NCI-H82 treated with DMSO at 0.1 percent for 48 hours (cell line): ENCODE data around the gene C1QTNF8.

Experiments
- DNase-seq: peaks from one replicate; lab custom pipeline; 2025; ENCODE audit not compliant: unreplicated experiment; lab: John Stamatoyannopoulos, UW

The C1QTNF8 gene

DNA sequence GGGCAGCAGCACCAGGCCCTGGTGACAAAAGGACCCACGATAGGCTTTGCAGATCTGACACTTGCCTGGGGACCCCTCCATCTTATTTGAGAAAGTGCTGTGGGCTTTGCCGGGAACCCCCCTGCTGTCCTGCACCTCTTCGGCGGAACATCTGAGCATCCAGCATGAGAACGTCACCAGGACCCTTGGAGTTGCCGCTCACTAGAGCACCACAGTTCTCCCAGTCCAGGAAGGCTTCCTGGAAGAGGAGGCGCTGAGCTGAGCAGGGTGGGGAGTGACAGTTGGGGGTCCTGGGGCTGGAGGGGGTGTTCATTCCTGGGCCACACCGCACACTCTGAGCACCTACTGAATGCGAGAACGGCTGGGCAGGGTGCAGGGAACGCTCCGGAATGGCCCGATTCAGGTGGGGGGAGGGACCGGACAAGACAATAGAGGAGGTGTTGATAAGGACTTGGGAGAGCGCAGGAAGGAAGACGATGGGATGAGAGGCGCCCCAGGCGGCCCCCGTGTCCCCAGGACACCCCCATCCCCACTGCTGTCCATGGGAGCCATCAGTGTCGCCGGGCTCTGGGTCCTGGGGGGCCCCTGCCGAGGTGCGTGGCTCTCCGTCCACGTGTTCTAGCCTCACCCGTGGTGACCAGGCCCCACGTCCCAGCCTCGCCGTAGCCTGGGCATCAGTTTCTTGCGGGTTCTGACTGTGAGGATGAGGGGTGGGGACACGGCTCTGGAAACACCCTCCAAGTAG, 32.1 kb upstream of the C1QTNF8 start:
- DNase-seq, result no peak

DNA sequence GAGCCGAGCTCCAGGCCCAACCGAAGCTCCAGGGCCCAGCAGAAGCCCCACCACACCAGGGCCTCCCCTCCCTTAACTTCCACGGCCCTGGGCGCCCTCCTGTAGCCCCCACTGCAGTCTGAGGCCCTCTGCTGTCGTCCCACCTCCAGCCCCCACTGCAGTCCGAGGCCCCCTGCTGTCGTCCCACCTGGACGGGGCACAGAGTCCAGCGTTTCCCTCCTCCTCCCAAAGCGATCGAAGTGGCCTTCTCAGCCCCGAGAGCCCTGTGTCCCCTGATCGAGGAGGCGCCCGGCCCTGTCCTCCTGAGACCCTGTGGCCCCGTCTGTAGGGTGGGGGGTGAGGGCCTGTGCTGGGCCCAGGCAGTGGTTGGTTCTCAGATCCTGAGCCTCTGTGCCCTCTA, 31.1 kb upstream of the C1QTNF8 start:
- no peak for DNase-seq

- DNase-seq, result no peak
Measured at GRCh38 chr16:1126586-1126985, 30.5 kb upstream of the C1QTNF8 start.

DNA sequence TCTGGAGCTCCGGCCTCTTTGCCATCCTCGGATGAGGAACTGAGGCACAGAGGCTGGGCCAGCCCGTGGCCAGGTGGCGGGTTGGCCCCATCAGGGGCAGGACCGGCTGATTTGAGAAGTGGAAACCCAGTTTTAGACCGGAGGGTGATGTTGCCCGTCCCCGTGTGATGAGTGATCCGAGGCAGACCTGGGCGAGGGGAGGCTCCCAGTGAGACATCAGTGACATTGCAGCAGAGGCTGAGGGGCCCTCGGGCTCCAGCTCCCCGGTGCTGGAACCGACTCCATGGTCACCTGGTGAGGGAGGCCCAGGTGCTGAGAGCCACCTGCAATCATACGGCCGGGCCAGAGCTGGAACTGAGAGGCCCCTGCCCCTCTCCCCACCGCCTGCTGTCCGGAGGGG, 30.0 kb upstream of the C1QTNF8 start:
- DNase-seq, result no peak

DNA sequence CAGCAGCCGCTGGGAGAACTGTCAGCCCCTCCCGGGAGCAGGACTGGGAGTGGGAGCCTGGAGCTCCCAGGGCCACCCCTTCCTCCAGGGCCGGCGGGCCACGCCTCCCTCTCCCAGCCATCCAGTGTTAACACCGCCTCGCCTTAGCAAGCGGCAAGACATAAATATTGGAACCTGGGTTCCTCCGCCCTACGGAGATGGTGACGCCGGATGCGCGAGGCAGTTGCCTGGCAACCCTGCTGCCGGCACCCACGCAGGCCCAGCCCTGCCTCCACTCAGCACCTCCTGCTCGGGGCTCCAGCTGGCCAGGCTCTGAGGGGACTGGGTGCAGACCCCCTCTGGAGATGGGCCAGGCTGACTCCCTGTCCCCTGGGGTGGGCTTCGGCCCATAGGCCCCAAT, 29.4 kb upstream of the C1QTNF8 start:
- DNase-seq, result no peak

- DNase-seq, result no peak
Measured at GRCh38 chr16:1124795-1125194, 28.8 kb upstream of the C1QTNF8 start.

- no peak for DNase-seq
Measured at GRCh38 chr16:1124291-1124690, 28.2 kb upstream of the C1QTNF8 start.

GRCh38 chr16:1123525-1124230, 27.6 kb upstream of the C1QTNF8 start:
- no peak for DNase-seq

- DNase-seq, result no peak
Measured at GRCh38 chr16:1122398-1122765, 26.3 kb upstream of the C1QTNF8 start.

GRCh38 chr16:1121601-1122397, 25.8 kb upstream of the C1QTNF8 start:
- DNase-seq, result no peak

GRCh38 chr16:1121009-1121408, 25.0 kb upstream of the C1QTNF8 start:
- no peak for DNase-seq

- no peak for DNase-seq
Measured at GRCh38 chr16:1120577-1120941, 24.5 kb upstream of the C1QTNF8 start.

GRCh38 chr16:1119766-1120576, 23.9 kb upstream of the C1QTNF8 start:
- DNase-seq, result no peak

DNA sequence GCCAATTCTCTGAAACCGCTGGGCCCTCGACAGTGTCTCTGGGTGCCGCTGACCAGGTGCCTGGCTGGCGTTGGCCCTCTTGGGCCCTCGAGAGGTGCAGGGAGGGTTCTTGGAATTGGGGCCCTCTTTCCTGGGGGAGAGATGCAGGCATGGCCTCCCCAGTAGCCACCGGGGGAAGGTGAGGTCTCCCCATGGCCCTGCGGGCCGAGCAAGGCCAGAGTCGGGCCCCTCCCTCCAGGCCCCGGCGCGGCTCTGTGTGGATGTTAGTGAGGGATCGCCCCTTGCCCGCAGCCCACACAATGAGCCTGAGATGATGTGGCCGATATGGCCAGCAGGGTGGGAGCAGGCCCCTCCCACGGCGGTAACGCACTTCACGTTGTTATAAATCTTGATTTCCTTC, 23.1 kb upstream of the C1QTNF8 start:
- DNase-seq, result no peak

DNA sequence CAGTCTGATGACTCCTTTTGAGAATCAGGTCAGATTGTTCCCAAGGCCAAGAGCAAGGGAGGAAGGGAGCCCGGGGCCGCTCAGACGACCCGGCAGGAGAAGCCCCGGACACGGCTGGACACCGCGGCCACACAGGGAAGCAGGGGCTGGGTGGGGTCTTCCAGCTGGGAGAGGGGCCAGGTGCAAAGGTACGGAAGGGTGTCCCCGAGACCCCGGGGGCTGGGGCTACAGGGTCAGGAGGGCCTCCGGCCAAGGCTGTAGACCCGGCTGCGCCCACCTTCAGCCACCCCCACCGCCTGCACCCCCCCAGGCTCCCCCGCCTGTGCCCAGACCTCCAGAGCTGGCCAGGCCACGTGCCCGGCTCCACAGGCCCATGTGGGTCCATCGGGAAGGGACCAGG, 21.9 kb upstream of the C1QTNF8 start:
- no peak for DNase-seq

GRCh38 chr16:1117176-1117900, 21.3 kb upstream of the C1QTNF8 start:
- no peak for DNase-seq

DNA sequence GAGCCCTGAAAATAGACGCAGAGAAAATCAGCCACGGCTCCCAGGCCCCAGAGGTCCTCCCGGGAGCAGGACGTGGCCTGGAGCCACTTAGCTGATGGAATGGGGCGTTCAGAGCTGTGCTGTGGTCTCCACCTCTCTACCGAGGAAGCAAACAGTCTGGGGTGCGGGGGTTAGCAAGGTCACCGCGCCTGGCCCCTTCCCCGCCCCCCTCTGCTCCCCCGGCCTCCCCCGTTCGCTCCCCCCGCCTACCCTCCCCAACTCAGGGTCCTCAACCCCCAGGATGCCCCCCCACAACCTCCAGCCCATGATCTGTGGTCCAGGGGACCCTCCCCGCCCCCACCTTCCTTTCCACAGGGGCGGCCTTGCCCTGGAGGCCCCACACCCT, 20.6 kb upstream of the C1QTNF8 start:
- DNase-seq, result no peak

GRCh38 chr16:1113889-1114526, 18.0 kb upstream of the C1QTNF8 start:
- DNase-seq, result no peak

DNA sequence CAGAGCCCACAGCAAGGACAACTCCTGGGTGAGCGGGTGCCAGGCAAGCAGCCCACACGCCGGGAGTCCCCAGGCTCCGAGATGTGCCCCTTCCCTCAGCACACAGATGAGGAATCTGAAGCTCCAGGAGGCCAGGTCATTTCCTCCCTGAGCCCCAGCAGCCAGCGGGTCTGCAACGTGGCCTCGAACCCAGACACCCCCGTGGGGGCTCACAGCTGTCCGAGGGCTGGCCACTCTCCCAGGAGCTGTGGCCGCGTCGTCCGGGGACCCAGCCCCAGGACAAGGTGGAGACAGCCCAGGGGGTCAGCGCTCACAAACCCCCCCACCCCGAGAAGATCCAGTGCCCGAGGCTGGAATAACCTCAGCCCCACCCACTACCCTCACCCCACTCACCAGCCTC, 17.4 kb upstream of the C1QTNF8 start:
- no peak for DNase-seq

DNA sequence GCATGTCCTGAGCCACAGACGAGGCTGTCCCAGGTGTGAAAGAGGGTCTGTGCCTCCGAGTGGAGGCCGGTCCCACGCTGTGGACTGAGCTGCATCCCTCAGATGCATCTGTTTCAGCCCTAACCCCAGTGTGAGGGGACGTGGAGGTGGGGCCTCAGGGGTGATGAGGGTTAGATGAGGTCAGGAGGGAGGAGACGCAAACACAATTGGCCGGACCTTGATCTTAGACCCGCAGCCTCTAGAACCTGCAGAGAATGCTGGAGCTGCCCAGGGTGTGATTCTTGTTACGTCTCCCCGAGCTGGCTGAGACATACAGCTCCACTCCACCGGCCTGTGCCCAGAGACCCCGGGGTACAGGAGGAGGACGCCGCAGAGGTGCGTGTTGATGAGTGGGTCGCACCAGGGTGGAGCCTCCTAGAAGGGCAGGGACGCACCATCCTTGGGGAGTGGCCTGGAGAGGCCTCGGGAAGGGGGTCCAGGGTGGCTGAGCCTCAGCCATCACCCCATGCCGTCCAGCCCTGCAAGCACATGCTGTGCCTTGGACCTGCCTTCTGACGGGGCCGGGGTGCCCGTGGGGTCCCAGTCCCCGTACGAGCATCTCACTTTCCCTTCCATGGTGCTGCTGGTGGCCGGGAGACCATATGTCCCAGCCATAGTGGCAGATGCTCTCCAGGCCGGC, 16.6 kb upstream of the C1QTNF8 start:
- DNase-seq, result no peak
